Activated naive CD4-positive, alpha-beta T cell treated with anti-CD3 and anti-CD28 coated beads, Interleukin-2, amount 50 U/mL, for 72 hours (primary cell): Measurements from ENCODE around the gene MYO10. TPM values are rescaled to one million over a fixed set of nuclear protein-coding genes. Genes with fewer than 3 reads are reported as not detected.
A peak's percentile ranks its signal among the peaks of the same experiment; 100 is the strongest.
"Not testable (repeated sequence)": the region's sequence is repeated elsewhere in the genome, so short reads cannot be mapped to it uniquely, and the experiment has no call there.

Experiments
- ATAC-seq, 2 donors: fragments of 150-1000 bp; cut with Tn5 transposase; 2 replicates each; pipeline ENCODE4 v1.10.0; 2021; ENCODE audit warnings: mild to moderate bottlenecking in 2 of 2, moderate library complexity in 2 of 2
- DNase-seq, 2 donors: peaks; one replicate each; pipeline ENCODE4 v3.0.0; 2021 to 2022; ENCODE audit warnings: low spot score in 2 of 2
- H3K27ac Mint-ChIP-seq, 2 donors: one replicate each; pipeline ENCODE4 v1.8.0; 2022; ENCODE audit warnings: mild to moderate bottlenecking in 2 of 2, mixed read lengths in 2 of 2
- H3K36me3 Mint-ChIP-seq, 2 donors: one replicate each; pipeline ENCODE4 v1.8.0; 2022; ENCODE audit warnings: mixed read lengths in 2 of 2
- H3K9me3 Mint-ChIP-seq, 2 donors: one replicate each; pipeline ENCODE4 v1.8.0; 2022; ENCODE audit warnings: mixed read lengths in 2 of 2
- total RNA-seq, 2 donors: library from RNA; stranded (reverse); gene quantifications; one replicate each; pipeline ENCODE4 v1.2.3, GENCODE V29; 2022

MYO10 gene
- total RNA-seq, 2 donors from 2014 or later, result 0.11 to 1.5 TPM

GRCh38 chr5:16721151-16722096 lies 214.7 kb downstream of the MYO10 start:
- peaks cover 0 to 8% of the 10 kb centered on the region in 2 donors for H3K36me3 Mint-ChIP-seq
- DNase-seq (no peak), ATAC-seq (no peak)
- no peak overlapping the region for H3K27ac Mint-ChIP-seq
- H3K9me3 Mint-ChIP-seq, result peaks cover 0 to 6% of the 10 kb centered on the region in 2 donors

DNA sequence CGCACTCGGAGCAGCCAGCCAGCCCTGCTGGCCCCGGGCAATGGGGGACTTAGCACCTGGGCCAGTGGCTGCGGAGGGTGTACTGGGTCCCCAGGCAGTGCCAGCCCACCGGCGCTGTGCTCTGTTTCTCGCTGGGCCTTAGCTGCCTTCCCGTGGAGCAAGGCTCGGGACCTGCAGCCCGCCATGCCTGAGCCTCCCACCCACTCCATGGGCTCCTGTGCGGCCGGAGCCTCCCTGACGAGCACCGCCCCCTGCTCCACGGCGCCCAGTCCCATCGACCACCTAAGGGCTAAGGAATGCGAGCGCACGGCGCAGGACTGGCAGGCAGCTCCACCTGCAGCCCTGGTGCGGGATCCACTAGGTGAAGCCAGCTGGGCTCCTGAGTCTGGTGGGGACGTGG lies 218.1 kb downstream of the MYO10 start:
- H3K27ac Mint-ChIP-seq, ATAC-seq, DNase-seq, H3K36me3 Mint-ChIP-seq, H3K9me3 Mint-ChIP-seq: not testable (repeated sequence)

DNA sequence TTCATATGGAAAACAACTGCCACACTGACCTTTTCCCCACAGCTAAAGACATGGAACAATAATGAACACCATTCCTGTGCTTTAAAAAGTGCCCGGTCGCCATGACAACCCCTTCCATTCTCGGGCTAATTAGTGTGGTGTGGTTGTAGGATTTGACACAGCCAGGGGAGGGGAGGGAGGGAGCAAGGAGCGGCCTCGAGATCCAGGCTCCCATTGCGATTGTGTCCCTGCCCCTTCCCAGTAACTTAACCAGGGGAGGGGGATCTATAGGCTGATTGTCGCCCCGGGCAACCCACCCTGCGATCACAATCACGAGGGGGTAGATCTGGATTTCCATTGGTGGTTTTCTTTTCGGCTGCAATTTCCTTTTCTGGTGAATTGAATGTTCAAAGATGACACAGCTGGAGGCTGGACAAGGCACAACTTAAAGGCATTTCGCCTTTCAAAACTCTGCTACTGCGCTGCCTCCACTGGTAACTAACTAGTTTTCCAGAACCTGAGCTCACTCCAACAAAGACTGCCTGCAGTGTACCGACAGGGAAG lies 222.6 kb downstream of the MYO10 start:
- DNase-seq (no peak), ATAC-seq (no peak)
- Mint-ChIP-seq H3K27ac (no peak overlapping the region), H3K9me3 (no peaks in the 10 kb centered on the region), H3K36me3 (peaks cover 0 to 6% of the 10 kb centered on the region in 2 donors)

GRCh38 chr5:16712620-16713019 lies 223.5 kb downstream of the MYO10 start:
- DNase-seq, result no peak
- no peaks in the 10 kb centered on the region for H3K9me3 Mint-ChIP-seq
- peaks cover 0 to 6% of the 10 kb centered on the region in 2 donors for H3K36me3 Mint-ChIP-seq
- H3K27ac Mint-ChIP-seq, result no peak overlapping the region
- ATAC-seq, result no peak

DNA sequence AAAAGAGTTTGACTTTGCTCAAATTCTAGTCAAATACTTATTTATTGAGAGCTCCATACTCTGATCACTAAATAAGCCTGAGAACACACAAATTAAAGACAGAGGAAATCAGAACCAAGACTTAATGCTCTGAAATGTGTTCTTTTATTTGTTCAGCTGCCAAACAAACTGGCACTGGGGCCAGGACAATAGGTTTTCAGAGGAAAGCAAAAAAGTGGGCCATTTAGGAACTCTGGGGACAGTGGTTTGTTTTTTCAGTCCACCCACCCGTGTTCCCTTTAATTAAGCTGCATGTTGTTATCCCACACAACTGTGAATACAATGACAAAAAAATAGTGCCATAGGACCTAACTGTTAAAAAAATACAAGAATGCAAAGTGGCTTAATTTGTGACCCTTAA lies 223.9 kb downstream of the MYO10 start:
- DNase-seq, result no peak
- ATAC-seq, result no peak
- no peaks in the 10 kb centered on the region for H3K9me3 Mint-ChIP-seq
- peaks cover 0 to 6% of the 10 kb centered on the region in 2 donors for H3K36me3 Mint-ChIP-seq
- H3K27ac Mint-ChIP-seq, result no peak overlapping the region

DNA sequence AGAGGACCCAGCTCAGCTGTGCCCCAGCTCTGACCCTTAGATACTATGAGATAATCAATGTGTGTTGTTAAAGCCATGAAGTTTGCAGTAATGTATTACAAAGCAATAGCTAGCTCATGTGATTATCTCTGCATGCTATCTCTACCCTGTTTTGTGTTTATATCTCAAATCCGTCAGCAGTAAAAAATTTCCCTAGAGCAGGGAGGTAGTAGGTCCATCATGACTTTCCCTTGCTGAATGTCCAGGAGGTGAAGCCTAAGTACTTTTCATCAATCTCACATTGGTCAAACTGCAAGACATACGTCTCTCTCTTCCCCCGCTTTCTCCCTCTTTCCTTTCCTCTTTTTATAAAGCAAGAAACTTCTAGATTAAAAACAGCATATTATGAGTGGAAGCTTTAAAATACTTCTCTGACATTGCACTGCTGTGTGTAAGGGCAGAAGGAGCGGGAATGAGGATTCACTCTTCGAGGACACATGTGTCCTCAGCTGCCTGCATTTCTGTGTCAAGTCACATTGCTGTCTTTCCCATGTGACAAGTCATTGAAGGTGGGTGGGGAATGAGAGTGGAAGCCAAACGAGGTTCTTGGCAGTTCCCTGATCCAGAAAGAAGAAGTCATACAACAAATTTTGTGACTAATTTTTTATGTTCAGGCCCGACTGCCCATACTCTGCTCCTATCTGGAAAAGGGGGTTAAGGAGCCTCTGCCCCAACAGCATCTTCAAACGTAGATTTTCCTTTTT lies 226.2 kb downstream of the MYO10 start:
- ATAC-seq, result no peak
- no peak for DNase-seq
- no peak overlapping the region for H3K27ac Mint-ChIP-seq
- no peaks in the 10 kb centered on the region for H3K9me3 Mint-ChIP-seq
- peaks cover 0 to 6% of the 10 kb centered on the region in 2 donors for H3K36me3 Mint-ChIP-seq

DNA sequence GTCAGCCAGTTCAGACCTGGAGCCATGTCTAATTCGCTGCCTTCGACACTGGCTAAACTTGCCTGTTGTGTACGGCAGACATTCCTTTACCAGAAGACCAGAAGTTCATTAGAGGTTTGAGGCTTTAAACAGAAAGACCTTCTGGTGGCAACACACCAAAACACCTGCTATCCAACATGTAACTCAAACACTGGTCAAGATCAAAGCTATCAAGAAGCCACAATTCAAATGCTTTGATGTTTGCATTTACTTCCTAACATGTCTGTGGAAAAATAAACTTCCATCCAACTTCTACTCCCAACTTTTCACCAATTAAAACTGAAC lies 228.3 kb downstream of the MYO10 start:
- H3K9me3 Mint-ChIP-seq, result no peaks in the 10 kb centered on the region
- no peak for ATAC-seq
- H3K36me3 Mint-ChIP-seq, result no peaks in the 10 kb centered on the region
- no peak overlapping the region for H3K27ac Mint-ChIP-seq
- no peak for DNase-seq

DNA sequence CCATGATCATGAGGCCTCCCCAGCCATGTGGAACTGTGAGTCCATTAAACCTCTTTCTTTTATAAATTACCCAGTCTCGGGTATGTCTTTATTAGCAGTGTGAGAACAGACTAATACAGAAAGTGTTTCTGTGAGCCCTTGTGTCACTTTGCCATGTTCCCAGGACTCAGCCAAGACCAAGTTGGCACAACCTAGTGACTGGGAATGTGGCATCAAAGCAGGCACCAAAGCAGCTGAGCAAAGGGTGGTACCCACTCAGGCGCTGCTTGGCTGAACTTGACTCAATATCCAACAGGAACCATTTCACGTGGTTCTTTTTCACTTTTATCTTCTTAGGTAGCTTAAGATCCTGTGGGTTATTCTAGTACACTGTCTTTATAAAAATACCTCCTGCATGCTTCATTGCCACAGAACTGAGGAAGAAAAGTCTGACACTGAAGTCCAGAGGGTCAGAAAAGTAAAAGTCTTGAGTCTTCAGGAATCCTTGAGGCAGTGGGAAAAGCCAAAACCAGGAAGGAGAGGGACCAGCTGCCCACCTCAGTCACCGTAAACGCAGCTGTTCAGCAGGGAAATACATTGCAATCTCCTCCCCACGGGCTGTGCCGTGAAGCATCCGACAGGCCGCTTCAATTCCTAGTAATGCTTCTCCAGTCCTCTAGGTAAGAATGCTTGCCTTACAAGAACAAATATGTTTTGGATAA lies 228.8 kb downstream of the MYO10 start:
- no peaks in the 10 kb centered on the region for H3K36me3 Mint-ChIP-seq
- no peak overlapping the region for H3K27ac Mint-ChIP-seq
- ATAC-seq (no peak), DNase-seq (no peak)
- H3K9me3 Mint-ChIP-seq, result no peaks in the 10 kb centered on the region

DNA sequence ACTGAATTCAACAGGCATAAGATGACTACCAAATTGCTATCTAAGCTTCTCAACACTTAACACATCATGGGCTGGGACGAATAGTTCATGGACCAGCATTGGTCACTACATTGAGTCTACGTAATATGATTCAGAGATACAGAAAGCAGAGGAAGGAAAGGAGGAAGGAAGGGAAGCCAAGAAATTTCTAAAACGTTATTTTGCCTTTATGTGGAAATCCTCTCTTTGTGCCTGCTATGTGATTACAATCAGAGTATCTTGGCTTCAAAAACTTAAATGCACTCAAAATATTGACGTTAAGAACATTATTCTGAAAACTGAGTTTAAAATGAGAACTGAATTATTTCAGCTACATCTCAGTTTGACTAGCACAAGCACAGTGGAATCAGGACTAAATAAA lies 231.1 kb downstream of the MYO10 start:
- Mint-ChIP-seq H3K36me3 (no peaks in the 10 kb centered on the region), H3K9me3 (no peaks in the 10 kb centered on the region), H3K27ac (no peak overlapping the region)
- ATAC-seq, result no peak
- DNase-seq, result no peak

DNA sequence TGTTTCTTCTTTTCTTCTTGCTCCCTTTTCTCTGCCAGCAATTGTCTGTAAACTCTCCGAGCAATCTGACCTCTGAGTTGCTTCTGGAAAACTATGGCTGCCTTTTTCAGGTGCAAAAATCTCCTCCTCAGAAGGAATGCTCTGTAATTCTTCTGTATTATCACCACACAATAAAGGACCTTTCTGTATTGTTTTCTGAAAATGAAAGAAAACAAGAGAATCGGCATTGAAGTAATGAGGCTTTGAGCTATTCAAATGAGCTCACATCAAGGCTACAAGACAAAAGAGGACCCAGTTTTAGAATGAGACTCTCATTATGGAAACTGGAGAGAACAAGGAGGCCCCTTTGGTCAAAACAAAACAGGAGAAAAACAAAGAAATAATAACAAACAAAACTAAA lies 233.1 kb downstream of the MYO10 start:
- Mint-ChIP-seq H3K36me3 (no peaks in the 10 kb centered on the region), H3K9me3 (no peaks in the 10 kb centered on the region), H3K27ac (no peak overlapping the region)
- ATAC-seq, result no peak
- no peak for DNase-seq

DNA sequence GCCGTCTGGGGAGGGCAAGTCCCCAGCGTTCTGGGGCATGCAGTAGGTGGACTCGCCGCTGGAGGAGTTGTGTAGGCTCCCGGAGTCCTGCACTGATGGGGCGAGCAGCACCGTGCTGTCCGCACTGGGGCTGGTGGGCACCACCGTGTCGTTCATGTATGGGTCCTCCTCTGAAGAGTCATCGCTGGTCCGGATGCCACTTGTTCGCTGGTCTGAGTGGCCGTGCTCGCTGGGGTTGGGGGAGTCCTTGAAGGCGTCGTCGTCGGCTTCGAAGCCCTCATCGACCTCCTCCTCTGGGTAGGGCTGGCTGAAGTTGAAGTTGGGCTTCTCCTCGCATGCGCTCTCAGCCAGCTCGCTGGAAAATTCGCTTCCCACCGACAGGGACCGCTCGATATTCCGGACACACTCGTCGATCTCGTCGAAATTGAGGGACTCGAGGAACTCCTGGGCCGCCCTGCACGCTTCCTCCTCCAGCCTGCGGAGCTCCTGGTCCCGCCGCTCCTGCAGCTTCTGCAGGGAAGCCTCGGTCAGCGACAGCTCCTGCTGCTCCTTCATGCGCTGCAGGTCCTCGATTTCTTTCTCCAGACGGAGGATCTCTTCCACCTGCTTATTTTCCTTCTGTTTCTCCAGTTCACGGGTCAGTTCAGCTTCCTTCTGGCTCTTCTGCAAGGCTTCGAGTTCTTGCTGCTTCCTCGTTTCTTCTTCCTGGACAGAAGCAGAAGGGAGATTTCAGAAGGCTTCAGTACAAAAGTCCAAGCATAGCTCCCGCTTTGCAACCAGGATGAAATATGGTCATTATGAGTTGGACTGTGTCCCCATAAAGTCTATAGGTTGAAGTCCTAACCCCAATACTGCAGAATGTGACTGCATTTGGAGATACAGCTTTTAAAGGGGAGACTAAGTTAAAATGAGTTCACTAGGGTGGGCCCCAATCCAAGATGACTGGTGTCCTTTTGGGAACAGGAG lies 234.7 kb downstream of the MYO10 start:
- Mint-ChIP-seq H3K27ac (no peak overlapping the region), H3K36me3 (no peaks in the 10 kb centered on the region), H3K9me3 (no peaks in the 10 kb centered on the region)
- ATAC-seq (no peak), DNase-seq (no peak)

DNA sequence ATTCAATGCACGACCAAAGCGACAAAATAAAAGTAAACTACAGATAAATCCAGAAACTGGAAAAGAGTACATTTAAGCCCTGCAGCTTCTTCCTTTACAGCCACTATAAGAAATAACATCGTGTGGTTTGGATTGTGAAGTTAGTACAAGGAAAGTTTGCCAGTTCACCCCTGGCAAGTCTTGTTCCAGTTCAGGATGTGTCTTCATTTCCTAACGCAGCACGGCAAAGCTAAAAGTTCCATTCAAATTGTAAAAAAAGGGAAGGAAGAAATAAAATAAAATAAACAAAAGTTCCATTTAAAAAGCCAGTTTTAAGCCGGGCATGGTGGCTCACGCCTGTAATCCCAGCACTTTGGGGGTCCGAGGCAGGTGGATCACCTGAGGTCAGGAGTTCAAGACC lies 236.0 kb downstream of the MYO10 start:
- no peak overlapping the region for H3K27ac Mint-ChIP-seq
- no peaks in the 10 kb centered on the region for H3K9me3 Mint-ChIP-seq
- DNase-seq (no peak), ATAC-seq (no peak)
- H3K36me3 Mint-ChIP-seq, result no peaks in the 10 kb centered on the region

GRCh38 chr5:16695779-16696178 lies 240.3 kb downstream of the MYO10 start:
- no peak overlapping the region for H3K27ac Mint-ChIP-seq
- H3K36me3 Mint-ChIP-seq, result no peaks in the 10 kb centered on the region
- DNase-seq (no peak), ATAC-seq (no peak)
- no peaks in the 10 kb centered on the region for H3K9me3 Mint-ChIP-seq

DNA sequence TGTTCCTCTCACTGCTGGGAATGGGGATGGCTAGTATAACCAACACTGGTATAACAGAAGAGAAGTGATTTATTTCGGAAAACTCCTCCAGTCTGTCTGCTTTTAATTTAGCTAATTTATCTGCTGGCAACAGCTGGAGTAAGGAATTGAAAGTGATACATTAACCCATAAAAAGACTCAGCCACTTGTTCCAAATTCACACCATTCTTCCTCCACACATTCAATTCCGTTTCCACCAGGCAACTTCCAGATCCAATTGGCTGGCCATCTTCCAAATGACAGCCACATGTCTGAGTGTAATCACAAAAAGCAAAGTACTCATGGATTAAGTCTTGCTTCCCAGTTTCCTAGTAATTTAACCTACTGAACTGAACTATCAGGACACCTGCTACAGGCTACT lies 242.2 kb downstream of the MYO10 start:
- Mint-ChIP-seq H3K27ac (no peak overlapping the region), H3K9me3 (no peaks in the 10 kb centered on the region), H3K36me3 (no peaks in the 10 kb centered on the region)
- DNase-seq (no peak), ATAC-seq (no peak)

GRCh38 chr5:16691731-16692130 lies 244.4 kb downstream of the MYO10 start:
- Mint-ChIP-seq H3K9me3 (no peaks in the 10 kb centered on the region), H3K27ac (no peak overlapping the region), H3K36me3 (no peaks in the 10 kb centered on the region)
- no peak for DNase-seq
- peak in 1 of 2 donors; percentile 88 for ATAC-seq

DNA sequence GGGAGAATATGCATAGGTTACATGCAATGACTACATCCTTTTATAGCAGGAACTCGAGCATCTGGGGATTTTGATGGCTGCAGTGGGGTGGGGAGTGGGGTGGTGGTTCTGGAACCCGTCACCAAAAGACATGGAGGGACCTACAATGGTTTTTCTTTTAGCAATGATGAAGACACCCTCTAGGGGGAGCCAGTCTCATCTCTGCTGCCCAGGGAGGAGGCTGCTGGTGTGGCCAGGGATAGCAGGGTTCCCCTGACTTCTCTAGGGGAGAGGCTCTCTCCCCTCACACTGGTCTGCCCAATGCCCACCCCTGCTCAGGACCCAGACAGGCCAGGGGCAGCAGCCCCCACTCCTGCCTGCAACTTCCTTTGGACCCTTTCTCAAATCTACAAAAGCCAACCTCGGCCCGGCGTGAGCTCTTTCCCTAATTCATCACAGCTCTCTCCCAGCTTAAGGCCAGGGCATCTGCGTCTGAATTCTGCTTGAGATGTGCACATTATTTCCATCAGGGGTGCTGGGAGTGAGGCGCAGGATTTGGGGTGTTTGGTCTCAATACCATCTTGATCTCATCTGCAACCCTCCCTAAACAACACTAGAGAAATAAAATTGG lies 245.7 kb downstream of the MYO10 start:
- peak in 1 of 2 donors; percentile 46 for DNase-seq
- ATAC-seq, result peak; percentile 62 to 72
- no peaks in the 10 kb centered on the region for H3K36me3 Mint-ChIP-seq
- no peak overlapping the region for H3K27ac Mint-ChIP-seq
- H3K9me3 Mint-ChIP-seq, result no peaks in the 10 kb centered on the region
